ENCODE data around the gene BSN.

- TF ChIP-seq PBX3 (IDR thresholded peaks at IDR 0.05) = no peak
- no peak for TF ChIP-seq SMC3 (IDR thresholded peaks at IDR 0.05)
- TF ChIP-seq EP300 (IDR thresholded peaks at IDR 0.05) = no peak
- no peak for TF ChIP-seq CTCF (IDR thresholded peaks at IDR 0.05)
These were observed 157.2 kb downstream of the BSN start for GRCh38 chr3:49711489-49711888.
